Spinal cord (tissue), 10 donors: ENCODE data around the gene CELF4. TPM values are rescaled to one million over a fixed set of nuclear protein-coding genes. Genes with fewer than 3 reads are reported as not detected.
A peak's percentile ranks its signal among the peaks of the same experiment; 100 is the strongest.

ENCODE experiments used
- DNase-seq, 6 donors: peaks; one replicate each; pipeline versions ENCODE4 v3.0.0 to v3.0.0-alpha.2; 2013 to 2015; ENCODE audit warnings: low spot score in 6 of 6, low read depth in 4 of 6
- H3K27ac ChIP-seq: one replicate; pipeline ENCODE4 v1.5.1; 2013; ENCODE audit warnings: low read depth, low read length, control low read depth
- H3K27me3 ChIP-seq: one replicate; pipeline ENCODE4 v1.6.1; 2013; ENCODE audit warnings: low read length; ENCODE audit not compliant: control insufficient read depth, insufficient read depth
- H3K36me3 ChIP-seq: one replicate; pipeline ENCODE4 v1.6.1; 2013; ENCODE audit warnings: low read length; ENCODE audit not compliant: control insufficient read depth, insufficient read depth
- H3K4me1 ChIP-seq: one replicate; pipeline ENCODE4 v1.6.1; 2013; ENCODE audit warnings: low read length; ENCODE audit not compliant: control insufficient read depth, insufficient read depth
- H3K4me3 ChIP-seq: one replicate; pipeline ENCODE4 v1.5.1; 2013; ENCODE audit warnings: low read depth, low read length, control low read depth
- H3K9me3 ChIP-seq: one replicate; pipeline ENCODE4 v1.6.1; 2013; ENCODE audit warnings: low read length; ENCODE audit not compliant: control insufficient read depth, insufficient read depth
- WGBS: methylation state at CpG from one replicate; pipeline ENCODE4 v1.1.5; 2013; ENCODE audit warnings: missing lambda C conversion rate; ENCODE audit not compliant: insufficient coverage; 5-methylcytosine and 5-hydroxymethylcytosine counted together
- polyA plus RNA-seq, 2 donors: library from polyadenylated mRNA; unstranded; fragments of 120-200 nt; gene quantifications; one replicate each; pipeline ENCODE4 v1.2.1, GENCODE V29; 2013; ENCODE audit not compliant: insufficient read length in 2 of 2
- total RNA-seq, 2 donors: library from RNA; depleted of rRNA in 1 of 2; stranded (reverse); fragments of 120-200 nt in 1 of 2; fragments of >200 nt in 1 of 2; gene quantifications; one replicate each; pipeline versions ENCODE4 v1.2.3 to v1.2.4, GENCODE V29; 2013 to 2014
- donor health status: healthy.

CELF4 gene
- total and polyA plus RNA-seq, 4 donors = 26.6 to 139 (median 89.9) TPM

- peaks cover 19% of the 10 kb centered on the region for H3K4me1 ChIP-seq
- H3K36me3 ChIP-seq = peaks cover 6% of the 10 kb centered on the region
- no peaks in the 10 kb centered on the region for H3K9me3 ChIP-seq
- no peak for DNase-seq
- no peaks in the 10 kb centered on the region for H3K27me3 ChIP-seq
- no peak overlapping the region for H3K4me3 ChIP-seq
- no peak overlapping the region for H3K27ac ChIP-seq
- WGBS = 72% methylated on average over 4 of the region's 6 CpGs
Observed at GRCh38 chr18:37496568-37496967, 69.0 kb downstream of the CELF4 start.

GRCh38 chr18:37495354-37495753 lies 70.2 kb downstream of the CELF4 start:
- H3K4me3 ChIP-seq = no peak overlapping the region
- no peaks in the 10 kb centered on the region for H3K9me3 ChIP-seq
- no CpG with 5 or more reads among the region's 2 CpGs for WGBS
- H3K27me3 ChIP-seq = no peaks in the 10 kb centered on the region
- H3K4me1 ChIP-seq = peaks cover 16% of the 10 kb centered on the region
- no peak for DNase-seq
- no peak overlapping the region for H3K27ac ChIP-seq
- peaks cover 6% of the 10 kb centered on the region for H3K36me3 ChIP-seq

GRCh38 chr18:37494406-37494805 lies 71.2 kb downstream of the CELF4 start:
- Histone ChIP-seq H3K27me3 (no peaks in the 10 kb centered on the region), H3K27ac (no peak overlapping the region), H3K4me1 (peaks cover 12% of the 10 kb centered on the region), H3K36me3 (peaks cover 2% of the 10 kb centered on the region), H3K4me3 (no peak overlapping the region), H3K9me3 (no peaks in the 10 kb centered on the region)
- DNase-seq = no peak
- 77% methylated on average over 4 of the region's 5 CpGs for WGBS

- DNase-seq = no peak
- 86% methylated on average over 2 of the region's 7 CpGs for WGBS
- H3K27ac ChIP-seq = no peak overlapping the region
- H3K27me3 ChIP-seq = no peaks in the 10 kb centered on the region
- peaks cover 13% of the 10 kb centered on the region for H3K4me1 ChIP-seq
- H3K9me3 ChIP-seq = no peaks in the 10 kb centered on the region
- H3K36me3 ChIP-seq = peaks cover 2% of the 10 kb centered on the region
- no peak overlapping the region for H3K4me3 ChIP-seq
Observed at GRCh38 chr18:37493352-37493935, 72.2 kb downstream of the CELF4 start.

- Histone ChIP-seq H3K36me3 (peaks cover 2% of the 10 kb centered on the region), H3K27ac (no peak overlapping the region), H3K27me3 (no peaks in the 10 kb centered on the region), H3K9me3 (no peaks in the 10 kb centered on the region), H3K4me3 (no peak overlapping the region), H3K4me1 (peaks cover 13% of the 10 kb centered on the region)
- DNase-seq = no peak
- WGBS = 88% methylated on average over 1 of the region's 1 CpG
Observed at GRCh38 chr18:37492952-37493351, 72.6 kb downstream of the CELF4 start.

GRCh38 chr18:37491526-37491925 lies 74.1 kb downstream of the CELF4 start:
- no peaks in the 10 kb centered on the region for H3K9me3 ChIP-seq
- no peak overlapping the region for H3K27ac ChIP-seq
- no peak overlapping the region for H3K4me3 ChIP-seq
- peaks cover 10% of the 10 kb centered on the region for H3K27me3 ChIP-seq
- WGBS = 83% methylated on average over 8 of the region's 10 CpGs
- no peak for DNase-seq
- H3K4me1 ChIP-seq = peaks cover 25% of the 10 kb centered on the region
- H3K36me3 ChIP-seq = peaks cover 2% of the 10 kb centered on the region

- peaks cover 17% of the 10 kb centered on the region for H3K27me3 ChIP-seq
- H3K4me3 ChIP-seq = no peak overlapping the region
- H3K27ac ChIP-seq = no peak overlapping the region
- no peaks in the 10 kb centered on the region for H3K9me3 ChIP-seq
- peaks cover 2% of the 10 kb centered on the region for H3K36me3 ChIP-seq
- no CpG with 5 or more reads among the region's 3 CpGs for WGBS
- no peak for DNase-seq
- H3K4me1 ChIP-seq = peaks cover 35% of the 10 kb centered on the region
Observed at GRCh38 chr18:37489998-37490397, 75.6 kb downstream of the CELF4 start.

GRCh38 chr18:37489011-37489410 lies 76.6 kb downstream of the CELF4 start:
- no peak for DNase-seq
- Histone ChIP-seq H3K9me3 (no peaks in the 10 kb centered on the region), H3K4me1 (peaks cover 42% of the 10 kb centered on the region), H3K27me3 (peaks cover 24% of the 10 kb centered on the region), H3K36me3 (no peaks in the 10 kb centered on the region), H3K27ac (no peak overlapping the region), H3K4me3 (no peak overlapping the region)
- 83% methylated on average over 8 of the region's 9 CpGs for WGBS

GRCh38 chr18:37487400-37487867 lies 78.2 kb downstream of the CELF4 start:
- no peak overlapping the region for H3K4me3 ChIP-seq
- 13% methylated on average over 12 of the region's 13 CpGs for WGBS
- H3K4me1 ChIP-seq = peaks cover 49% of the 10 kb centered on the region
- H3K36me3 ChIP-seq = no peaks in the 10 kb centered on the region
- peak in 1 of 6 donors; percentile 66 for DNase-seq
- H3K27ac ChIP-seq = peak overlapping the region; percentile 19
- H3K27me3 ChIP-seq = peaks cover 24% of the 10 kb centered on the region
- H3K9me3 ChIP-seq = no peaks in the 10 kb centered on the region

GRCh38 chr18:37486848-37487247 lies 78.8 kb downstream of the CELF4 start:
- Histone ChIP-seq H3K36me3 (no peaks in the 10 kb centered on the region), H3K4me3 (no peak overlapping the region), H3K27ac (no peak overlapping the region), H3K27me3 (peaks cover 24% of the 10 kb centered on the region), H3K9me3 (no peaks in the 10 kb centered on the region), H3K4me1 (peaks cover 49% of the 10 kb centered on the region)
- 68% methylated on average over 3 of the region's 5 CpGs for WGBS
- DNase-seq = no peak
